ENCODE results near the gene PNLDC1. TPM values are rescaled to one million over a fixed set of nuclear protein-coding genes. Genes with fewer than 3 reads are reported as not detected.

The PNLDC1 gene, protein sequence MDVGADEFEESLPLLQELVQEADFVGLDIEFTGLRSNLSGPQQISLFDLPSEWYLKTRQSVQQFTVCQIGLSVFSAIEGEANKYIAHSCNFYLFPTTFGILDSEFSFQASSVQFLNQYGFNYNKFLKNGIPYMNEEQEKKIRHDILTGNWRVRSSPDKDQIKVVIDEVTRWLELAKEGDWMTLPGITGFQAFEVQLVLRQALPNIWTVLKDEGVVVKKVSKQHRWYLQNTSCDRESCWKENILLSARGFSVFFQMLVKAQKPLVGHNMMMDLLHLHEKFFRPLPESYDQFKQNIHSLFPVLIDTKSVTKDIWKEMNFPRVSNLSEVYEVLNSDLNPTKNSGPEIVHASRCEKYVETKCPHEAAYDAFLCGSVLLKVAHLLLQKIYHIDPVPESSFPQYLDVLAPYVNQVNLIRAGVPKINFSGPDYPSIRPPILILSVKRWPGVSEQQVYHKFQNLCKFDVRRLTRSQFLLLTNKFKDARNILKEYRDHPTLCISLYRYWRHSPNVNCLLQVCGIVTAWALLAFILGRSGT
- total RNA-seq: 0.13 and 0.26 TPM in 2 replicates

DNA sequence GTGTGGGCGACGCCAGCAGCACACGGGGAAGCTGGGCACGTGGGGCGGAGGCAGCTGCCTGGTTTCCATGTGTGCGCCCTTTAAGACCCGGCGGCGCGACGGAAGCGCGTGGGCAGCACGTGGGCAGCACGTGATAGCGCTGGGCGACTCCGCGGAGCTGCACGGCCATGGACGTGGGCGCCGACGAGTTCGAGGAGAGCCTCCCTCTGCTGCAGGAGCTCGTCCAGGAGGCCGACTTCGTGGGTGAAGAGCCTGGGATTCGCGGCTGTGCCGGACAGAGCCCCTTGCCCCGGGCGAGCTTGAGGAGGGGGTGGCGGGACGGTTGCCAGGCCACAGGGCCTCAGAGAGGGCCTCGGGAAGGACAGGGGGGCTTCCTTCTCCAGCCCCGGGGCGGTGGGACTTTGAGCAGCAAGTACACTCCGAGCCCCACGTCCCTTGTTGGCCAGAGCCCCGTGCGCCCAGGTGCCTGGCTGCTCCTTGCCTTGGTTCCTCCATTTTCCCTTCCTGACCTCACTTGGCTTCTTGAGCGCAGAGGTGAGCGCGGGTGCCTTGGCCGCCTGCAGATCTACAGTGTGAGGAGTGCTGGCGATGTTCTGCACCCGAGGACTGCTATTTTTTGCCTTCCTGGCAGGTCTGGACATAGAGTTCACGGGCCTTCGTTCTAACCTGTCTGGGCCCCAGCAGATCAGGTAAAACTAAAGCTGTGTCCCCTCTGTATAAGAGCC lies at the start of gene PNLDC1:
TSS of gene PNLDC1 (plus strand) at position 136 of the 725 bp plus-strand sequence. CDS start at position 168, 32 bp downstream.
- FAIRE-seq: no peak

DNA sequence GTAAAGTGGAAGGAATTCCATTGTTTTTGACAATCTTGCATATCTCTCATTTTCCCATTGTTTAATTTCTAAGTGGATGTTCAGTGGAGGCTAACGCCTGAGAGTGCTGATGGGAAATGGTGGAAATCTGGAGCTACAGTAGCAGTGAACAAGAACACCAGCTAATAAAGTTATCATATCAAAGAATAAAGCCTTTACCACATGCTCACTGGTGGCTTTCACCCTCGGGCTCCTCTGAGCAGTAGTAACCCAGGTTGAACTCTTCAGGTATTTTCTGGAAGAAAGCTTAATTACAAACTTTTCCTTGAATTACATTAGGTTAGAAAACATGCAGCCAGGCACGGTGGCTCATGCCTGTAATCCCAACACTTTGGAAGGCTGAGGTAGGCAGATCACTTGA lies 48.6 kb upstream of the PNLDC1 start:
- no peak for FAIRE-seq

More for the DNA sequence above, at the start of gene PNLDC1:
- no peak for DNase-seq (ENCODE audit: low read depth)
- TF ChIP-seq, protein P1, sequence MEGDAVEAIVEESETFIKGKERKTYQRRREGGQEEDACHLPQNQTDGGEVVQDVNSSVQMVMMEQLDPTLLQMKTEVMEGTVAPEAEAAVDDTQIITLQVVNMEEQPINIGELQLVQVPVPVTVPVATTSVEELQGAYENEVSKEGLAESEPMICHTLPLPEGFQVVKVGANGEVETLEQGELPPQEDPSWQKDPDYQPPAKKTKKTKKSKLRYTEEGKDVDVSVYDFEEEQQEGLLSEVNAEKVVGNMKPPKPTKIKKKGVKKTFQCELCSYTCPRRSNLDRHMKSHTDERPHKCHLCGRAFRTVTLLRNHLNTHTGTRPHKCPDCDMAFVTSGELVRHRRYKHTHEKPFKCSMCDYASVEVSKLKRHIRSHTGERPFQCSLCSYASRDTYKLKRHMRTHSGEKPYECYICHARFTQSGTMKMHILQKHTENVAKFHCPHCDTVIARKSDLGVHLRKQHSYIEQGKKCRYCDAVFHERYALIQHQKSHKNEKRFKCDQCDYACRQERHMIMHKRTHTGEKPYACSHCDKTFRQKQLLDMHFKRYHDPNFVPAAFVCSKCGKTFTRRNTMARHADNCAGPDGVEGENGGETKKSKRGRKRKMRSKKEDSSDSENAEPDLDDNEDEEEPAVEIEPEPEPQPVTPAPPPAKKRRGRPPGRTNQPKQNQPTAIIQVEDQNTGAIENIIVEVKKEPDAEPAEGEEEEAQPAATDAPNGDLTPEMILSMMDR (IDR thresholded peaks at IDR 0.05; ENCODE audit: insufficient read depth, low read length, severe bottlenecking): no peak
- Histone ChIP-seq H3K27me3 (ENCODE audit: control insufficient read depth, insufficient read depth, low read length) (no peaks in the 10 kb centered on the region), H3K36me3 (ENCODE audit: control insufficient read depth, insufficient read depth, low read length) (peaks cover 6% of the 10 kb centered on the region), H3K4me3 (ENCODE audit: low read depth, low read length) (no peak within 1 kb of the TSS)

DNA sequence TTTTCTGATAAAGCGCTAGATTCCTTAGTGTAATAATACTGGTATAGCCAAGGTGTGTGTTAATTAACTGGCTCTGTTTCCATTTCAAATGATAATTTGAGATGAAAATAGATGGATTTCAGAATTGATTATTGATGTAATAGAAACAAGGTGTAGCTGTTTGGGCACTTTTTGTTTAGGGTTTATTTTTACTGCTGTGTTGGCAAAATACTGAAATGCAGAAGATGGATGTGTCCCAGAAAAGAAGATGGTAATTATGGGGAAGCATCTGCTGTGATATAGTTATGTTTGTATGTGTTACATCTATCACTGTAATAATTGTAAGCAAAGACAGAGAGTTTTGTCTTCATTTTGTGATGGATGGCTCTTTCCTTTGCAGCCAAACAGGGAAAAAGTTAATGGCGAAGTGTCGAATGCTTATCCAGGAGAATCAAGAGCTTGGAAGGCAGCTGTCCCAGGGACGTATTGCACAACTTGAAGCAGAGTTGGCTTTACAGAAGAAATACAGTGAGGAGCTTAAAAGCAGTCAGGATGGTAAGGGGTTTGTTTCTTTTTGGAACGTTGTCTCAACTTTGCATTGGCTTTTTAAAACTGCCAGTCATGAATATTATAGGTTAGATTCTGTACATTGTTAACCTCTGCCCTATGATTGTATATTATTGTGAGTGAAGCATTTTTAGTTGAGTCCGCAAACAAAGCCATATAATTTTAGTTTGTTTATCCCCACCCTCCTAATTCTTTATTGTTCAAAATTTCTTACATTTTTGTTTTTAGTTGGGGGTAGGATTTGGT lies 46.8 kb upstream of the PNLDC1 start:
- Histone ChIP-seq H3K27me3 (ENCODE audit: control insufficient read depth, insufficient read depth, low read length) (no peaks in the 10 kb centered on the region), H3K4me3 (ENCODE audit: low read depth, low read length) (no peak overlapping the region), H3K36me3 (ENCODE audit: control insufficient read depth, insufficient read depth, low read length) (peaks cover 11% of the 10 kb centered on the region)
- DNase-seq (ENCODE audit: low read depth) (no peak), FAIRE-seq (no peak)
- TF ChIP-seq, protein P1 (IDR thresholded peaks at IDR 0.05; ENCODE audit: insufficient read depth, low read length, severe bottlenecking): no peak

More for the DNA sequence above, 48.6 kb upstream of the PNLDC1 start:
- peaks cover 11% of the 10 kb centered on the region for H3K36me3 ChIP-seq (ENCODE audit: control insufficient read depth, insufficient read depth, low read length)
- no peak for DNase-seq (ENCODE audit: low read depth)
- no peaks in the 10 kb centered on the region for H3K27me3 ChIP-seq (ENCODE audit: control insufficient read depth, insufficient read depth, low read length)
- TF ChIP-seq, protein P1 (IDR thresholded peaks at IDR 0.05; ENCODE audit: insufficient read depth, low read length, severe bottlenecking): no peak
- no peak overlapping the region for H3K4me3 ChIP-seq (ENCODE audit: low read depth, low read length)

DNA sequence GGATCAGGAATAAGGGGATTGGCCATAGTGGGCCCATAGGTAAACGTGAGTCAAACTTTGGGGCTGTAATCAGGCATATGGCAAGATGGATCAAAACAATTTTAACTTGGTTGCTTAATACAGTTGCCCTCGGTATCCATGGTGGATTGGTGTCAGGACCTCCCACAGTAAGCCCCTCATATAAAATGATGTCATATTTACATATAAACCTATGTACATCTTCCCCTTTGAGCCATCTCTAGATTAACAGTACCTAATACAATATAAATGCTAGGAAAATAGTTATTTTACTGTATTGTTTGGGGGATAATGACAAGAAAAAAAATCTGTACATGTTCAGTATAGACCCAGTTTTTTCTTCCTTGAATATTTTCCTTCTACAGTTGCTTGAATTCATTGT lies 45.7 kb upstream of the PNLDC1 start:
- DNase-seq (ENCODE audit: low read depth) (no peak), FAIRE-seq (no peak)
- Histone ChIP-seq H3K27me3 (ENCODE audit: control insufficient read depth, insufficient read depth, low read length) (no peaks in the 10 kb centered on the region), H3K4me3 (ENCODE audit: low read depth, low read length) (no peak overlapping the region), H3K36me3 (ENCODE audit: control insufficient read depth, insufficient read depth, low read length) (peaks cover 11% of the 10 kb centered on the region)
- TF ChIP-seq, protein P1 (IDR thresholded peaks at IDR 0.05; ENCODE audit: insufficient read depth, low read length, severe bottlenecking): no peak
